ENCODE data around the gene IL22RA1.

The IL22RA1 gene

DNA sequence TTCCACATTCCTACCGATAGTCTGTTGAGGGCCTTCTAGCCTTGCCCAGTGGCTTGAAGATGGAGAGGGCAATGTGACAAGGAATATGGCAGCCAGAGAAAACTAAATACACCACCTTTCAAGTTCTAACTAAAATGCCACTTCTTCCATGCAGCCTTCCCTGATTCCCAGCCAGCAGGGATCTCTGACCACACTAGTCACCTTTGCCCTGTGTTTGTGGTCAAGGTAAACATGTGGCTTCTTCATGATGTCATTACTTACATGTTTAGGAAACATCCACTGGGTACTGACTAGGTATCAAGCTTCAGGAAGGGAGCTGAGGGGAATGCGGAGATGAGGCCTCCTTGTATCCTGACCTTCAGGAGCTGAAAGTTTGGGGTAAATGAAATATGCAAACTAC, 22.6 kb upstream of the IL22RA1 start:
- DNase-seq: no peak

DNA sequence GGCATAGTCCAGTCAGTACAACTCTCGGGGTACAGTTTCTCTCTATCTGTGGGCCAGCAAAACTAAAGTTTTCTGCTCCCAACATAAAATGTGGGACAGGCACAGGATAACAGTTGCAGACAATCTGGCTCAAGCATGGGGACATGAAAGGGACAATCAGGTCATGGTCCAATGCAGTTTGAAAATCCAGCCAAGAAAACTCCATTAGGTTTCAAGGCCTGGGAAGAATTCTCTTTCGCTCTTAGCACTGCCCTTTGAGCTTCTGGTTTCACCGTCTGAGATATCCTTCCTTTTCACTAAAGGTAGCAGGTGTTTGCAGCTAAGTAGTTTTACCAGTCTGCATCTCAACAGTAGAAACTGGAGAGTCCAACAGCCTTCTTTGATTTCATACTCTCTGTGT, 21.1 kb upstream of the IL22RA1 start:
- no peak for DNase-seq

DNA sequence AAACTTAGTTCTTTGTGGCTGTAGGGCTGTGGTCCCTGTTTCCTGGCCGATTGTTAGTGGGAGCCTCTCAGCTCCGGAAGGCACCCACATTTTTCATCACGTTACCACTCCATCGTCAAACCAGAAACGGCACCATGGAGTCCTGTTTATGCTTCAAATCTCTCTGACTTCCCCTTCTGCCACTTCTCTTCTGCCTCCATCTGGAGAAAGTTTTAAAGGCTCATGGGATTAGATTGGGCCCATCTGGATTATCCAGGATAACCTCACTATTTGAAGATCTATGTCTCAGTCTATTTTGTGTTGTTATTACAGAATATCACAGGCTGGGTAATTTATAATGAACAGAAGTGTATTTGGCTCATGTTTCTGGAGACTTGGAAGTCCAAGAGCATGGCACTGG, 19.3 kb upstream of the IL22RA1 start:
- no peak for DNase-seq

DNA sequence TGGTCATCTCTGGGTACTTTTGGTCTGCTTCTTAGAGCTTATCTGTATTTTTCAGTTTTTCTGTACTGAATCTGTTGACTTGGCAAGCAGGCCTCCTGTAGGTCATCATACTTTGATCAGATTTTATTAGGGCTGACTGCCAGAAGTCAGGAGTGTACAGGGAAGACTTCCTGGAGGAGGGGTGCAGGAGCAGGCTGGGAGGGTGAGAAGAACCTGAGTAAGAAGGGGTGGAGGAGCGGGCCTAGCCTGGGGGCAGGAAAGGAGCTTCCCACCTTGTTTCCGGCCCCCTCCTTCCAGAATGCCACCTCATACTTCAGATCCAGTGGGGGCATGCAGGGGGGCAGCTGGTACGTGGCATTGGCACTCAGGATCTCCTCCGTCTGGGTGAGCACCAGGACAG, 18.3 kb upstream of the IL22RA1 start:
- DNase-seq: no peak

DNA sequence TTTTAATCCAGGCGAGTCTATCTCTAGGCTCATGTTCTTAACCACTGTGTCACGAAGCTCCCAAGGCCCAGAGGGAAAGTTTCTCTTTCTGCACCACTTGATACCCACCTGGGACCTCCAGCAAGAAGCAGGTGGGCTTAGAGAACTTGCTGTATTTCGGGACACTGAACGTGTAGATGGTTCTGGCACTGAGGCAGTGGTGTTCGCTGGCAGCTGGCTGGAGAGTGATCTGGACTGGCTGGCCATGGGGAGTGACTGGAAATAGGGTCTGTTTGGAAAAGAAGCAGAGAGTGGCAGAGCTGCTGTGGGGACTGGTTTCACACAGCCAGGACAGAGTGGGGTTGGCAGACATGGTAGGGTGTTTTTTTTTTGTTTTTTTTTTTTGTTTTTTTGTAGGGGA, 16.4 kb upstream of the IL22RA1 start:
- DNase-seq: no peak

DNA sequence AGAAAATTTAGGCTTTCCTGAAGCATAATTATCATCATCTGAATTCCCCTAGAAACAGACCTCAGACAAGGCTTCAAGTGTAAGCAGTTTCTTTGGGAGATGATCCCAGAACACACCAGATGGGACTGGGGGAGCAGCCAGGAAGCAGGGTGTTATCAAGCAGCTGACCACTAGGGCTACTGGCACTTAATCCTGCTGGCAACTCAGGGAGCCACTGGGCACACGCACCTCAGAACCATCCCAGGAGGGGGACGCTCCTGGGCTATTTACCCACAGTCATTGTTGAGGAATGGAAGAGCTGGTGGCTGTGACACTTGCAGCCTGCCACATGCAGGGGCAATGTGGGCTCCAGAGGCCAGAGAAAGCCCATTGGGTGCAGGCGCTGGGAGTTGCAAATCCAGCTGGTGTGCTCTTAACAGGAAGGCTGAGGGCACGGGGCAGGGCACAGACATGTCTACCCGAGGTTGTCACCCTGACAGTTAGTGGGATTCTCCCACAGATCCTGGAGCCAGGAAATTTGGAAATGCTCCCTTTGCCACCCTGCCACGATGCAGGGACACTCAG, 15.1 kb upstream of the IL22RA1 start:
- DNase-seq: no peak

DNA sequence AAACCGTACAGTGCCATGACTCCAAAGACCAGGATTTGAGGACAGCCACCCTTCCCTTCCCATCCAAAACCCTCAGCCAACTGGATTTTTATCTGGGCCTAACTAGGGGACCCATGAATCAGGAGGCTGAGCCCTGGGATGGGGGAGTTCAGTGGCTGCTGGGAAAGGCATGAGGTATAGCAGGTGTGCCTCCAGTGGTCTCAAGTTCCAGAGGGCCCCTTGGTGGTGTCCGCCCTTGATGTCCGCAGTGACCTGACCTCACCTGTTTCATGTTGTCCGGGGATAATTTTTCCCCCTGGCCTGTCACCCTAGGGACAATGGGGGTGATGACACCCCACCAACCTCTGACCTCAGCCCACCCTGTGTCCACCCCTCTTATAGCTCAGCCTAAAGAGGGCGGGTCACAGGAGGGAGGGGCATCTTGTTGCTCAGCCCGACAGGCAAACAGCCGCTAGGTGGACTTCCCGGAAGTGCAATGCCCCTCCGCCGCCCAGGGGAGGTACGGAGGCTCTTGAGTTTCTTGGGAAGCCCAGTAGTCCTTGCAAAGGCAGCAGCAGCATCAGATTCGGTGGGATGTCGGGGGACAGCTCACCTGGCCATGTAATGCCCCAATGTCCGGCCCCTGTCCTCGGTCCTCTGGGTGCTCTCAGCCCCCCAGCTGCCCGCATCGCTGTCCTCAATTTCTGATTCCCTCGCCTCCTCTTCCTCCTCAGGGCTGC, 13.8 kb upstream of the IL22RA1 start:
- DNase-seq: no peak

DNA sequence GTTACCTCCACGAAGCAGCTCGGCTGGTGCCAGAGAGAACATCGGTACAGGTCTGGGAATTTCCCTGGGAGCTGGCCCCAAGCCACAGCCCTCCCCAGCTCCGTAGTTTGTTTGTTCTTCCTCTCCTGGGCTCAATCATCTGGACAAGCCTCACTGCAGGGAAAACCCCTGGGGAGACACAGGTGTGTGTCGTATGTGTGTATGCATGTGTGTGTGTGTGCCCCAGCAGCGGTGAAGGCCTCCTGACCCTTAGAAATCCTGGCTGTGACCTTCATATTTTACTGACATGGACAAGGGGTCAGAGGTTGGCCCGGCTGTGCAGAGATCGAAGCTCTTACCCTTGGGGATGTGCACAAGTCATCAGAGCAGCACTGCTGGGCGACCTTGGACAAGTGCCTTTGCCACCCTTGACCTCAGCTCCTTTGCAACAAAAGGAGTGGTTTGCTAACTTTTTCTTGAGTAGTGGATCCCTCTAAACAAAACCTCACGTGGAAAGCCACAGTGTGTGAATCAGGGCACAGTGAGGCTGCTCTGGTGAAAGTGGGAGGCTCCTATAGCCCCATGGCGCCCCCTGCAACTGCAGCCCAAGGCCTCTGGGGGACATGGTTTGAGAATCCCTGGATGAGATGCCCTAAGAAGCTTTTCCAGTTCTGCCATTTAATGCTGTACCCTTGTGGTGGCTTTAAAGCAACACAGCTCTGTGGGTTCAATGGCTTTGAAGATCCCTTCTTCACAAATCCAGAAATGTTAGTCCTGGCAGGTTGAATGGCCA, 12.3 kb upstream of the IL22RA1 start:
- no peak for DNase-seq

DNA sequence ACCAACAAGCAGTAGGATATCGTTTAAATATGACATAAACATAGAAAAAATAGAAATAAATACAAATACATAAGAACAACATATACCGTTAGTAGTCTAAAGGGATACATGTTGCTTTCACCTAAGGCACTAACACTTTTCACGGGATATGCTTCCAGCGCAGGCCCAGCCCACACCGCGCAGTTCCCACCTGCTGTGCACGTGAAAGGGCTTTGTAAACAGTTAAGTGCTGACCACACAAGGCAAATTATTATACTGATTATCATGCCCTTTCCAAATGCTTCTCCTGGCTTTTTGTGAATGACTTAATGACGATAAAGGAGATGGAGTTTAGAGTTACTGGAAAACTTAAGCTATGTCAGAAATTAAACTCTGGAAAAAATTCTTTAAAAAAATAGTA, 11.3 kb upstream of the IL22RA1 start:
- DNase-seq: no peak

DNA sequence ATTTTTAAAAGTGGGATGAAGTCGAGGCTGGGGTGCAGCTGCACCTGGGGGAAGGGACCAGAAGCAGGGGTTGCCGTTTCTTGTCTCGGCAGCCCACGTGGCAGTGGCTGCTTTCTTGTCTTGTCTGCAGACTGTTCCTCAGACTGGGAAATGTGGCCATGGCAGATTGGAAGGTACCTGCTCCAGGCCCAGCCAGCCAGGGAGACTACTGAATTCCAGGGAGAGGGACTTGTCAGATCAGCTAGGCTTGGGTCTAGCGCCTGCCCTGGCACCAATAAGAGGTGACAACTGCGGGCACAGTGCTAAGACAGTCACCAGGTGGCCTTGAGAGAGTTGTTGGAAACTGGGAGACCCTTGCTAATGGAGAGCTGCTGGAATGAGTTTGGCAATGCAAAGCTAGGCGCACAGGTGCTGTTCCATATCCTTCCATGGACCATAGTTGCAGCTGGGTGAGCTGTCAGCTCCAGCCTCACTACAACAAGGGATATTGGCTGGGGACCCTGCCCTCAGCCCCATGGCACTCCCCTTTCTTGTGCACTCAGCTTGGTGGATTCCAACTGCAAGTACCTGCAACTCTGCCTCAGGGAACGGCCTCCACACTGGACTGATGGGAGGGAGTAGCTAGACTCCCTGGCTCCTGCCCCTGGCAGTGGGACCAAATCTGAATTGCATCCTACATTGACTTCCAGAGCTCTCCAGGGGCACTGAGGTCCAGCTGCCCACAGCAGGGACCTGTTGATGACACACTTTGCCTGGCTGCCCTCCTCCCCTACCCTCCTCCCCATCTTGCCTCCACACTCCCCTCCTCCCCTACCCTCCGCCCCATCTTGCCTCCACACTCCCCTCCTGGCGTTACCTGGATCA, 9.9 kb upstream of the IL22RA1 start:
- no peak for DNase-seq

DNA sequence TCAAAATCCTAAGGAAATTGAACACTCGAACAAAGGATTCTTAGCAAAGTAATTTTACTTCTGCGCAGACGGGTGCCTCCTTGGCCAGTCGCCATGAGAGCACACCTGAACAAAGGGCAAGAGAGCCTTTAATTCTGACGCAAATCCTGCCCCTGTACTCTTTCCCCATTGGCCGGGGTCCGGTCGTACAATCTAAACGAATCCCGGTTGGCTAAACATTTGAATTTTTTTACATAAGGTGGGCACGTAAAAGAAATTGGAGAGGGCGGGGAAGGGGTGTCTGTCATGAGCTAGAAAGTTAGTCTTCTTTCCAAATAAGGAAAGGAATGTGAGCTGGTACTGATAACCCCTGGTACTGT, 8.2 kb upstream of the IL22RA1 start:
- DNase-seq: no peak

DNA sequence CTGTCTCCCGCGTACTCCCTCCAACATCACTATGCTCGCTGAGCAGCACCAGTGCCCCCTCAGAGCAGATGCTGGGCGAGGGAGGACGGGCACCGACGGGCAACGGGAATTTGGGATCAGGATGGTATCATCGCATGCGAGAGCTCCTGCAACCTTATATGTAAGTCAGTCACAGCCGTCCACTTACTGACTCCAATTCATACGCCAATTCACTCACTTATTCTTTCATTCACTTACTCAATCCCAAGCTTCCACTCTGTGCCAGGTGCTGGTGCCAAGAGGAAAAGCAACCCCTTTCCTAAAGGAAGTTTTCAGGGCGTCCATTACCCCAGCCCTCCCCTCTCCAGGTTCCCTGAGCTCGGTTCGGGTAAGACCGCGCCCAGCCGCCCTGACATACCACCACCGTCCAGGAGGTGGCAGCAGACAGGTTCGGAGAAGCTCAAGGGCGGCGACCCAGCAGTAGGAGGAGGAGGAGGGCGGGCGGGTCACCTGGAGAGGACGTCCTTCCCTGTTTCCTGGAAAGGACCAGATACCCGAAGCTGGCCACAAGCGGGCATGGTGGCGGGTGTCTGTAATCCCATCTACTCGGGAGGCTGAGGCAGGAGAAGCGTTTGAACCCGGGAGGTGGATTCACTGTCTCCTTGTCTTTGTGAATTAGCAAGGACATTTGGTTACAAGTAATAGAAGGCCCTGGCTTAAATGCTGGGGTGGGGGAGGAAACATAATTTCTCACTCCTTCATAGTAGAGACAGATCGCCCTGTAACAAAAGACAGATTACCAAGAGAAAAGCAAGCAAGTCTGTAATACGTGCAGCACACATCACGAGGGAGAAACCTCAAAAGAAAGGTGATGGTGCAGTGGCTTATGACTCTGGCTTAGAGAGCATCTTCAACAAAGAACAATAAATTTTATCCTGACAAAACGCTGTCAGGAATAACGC, 7.6 kb upstream of the IL22RA1 start:
- peak; percentile 67 for DNase-seq

DNA sequence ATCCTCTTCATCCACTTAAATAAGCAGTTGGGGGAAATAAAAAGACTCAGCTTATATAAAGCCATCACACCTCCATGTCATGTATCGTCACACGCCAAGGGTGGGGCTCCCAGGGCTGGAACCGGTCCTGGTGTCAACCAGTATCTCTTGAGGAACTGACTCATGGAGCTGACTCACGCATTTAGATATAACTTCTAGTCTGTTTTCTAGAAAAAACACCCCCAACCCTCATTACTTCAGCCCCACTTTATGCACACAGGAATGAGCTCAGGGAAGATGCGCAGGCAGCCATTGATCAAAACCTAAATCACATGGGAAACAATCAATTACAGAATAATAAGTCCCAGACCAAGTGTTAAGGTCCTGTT, 6.9 kb upstream of the IL22RA1 start:
- peak; percentile 78 for DNase-seq

DNA sequence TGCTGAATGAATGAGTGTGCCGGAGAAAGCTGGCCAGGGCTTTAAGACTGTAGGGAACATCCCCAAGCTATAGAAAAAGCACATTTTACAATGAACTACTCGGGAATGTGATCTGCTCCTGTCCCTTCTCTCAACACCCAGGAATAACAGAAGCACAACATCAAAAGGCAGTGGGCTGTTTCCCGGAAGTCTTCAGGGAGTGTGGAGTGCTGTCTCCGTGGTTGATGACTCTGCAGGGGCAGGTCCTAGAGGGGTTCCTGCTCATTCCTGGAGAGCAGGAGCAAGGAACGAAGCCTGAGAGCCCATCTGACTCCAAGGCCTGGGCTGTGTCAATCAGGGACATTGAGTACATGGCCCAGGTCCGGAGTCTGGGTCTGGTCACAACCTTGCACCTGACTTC, 4.9 kb upstream of the IL22RA1 start:
- DNase-seq: no peak

DNA sequence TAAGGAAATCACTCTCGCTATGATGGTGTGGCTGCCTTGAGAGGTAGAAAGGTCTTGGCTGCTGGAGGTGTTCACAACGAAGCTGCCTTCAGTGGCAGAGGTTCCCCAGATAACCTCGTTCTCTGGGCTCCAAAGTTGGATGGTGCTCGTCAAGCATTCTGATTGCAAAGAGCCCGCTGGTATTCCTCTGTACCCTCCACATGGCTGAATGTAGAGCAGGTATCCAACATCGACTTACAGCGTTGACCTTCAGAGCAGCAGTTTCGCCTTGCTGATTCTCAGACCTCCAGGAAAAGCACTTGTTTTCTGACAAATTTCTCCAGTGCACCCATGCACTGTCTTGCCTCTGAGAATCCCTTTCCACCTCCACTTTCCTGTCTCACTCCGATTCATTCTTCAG, 4.3 kb upstream of the IL22RA1 start:
- no peak for DNase-seq

DNA sequence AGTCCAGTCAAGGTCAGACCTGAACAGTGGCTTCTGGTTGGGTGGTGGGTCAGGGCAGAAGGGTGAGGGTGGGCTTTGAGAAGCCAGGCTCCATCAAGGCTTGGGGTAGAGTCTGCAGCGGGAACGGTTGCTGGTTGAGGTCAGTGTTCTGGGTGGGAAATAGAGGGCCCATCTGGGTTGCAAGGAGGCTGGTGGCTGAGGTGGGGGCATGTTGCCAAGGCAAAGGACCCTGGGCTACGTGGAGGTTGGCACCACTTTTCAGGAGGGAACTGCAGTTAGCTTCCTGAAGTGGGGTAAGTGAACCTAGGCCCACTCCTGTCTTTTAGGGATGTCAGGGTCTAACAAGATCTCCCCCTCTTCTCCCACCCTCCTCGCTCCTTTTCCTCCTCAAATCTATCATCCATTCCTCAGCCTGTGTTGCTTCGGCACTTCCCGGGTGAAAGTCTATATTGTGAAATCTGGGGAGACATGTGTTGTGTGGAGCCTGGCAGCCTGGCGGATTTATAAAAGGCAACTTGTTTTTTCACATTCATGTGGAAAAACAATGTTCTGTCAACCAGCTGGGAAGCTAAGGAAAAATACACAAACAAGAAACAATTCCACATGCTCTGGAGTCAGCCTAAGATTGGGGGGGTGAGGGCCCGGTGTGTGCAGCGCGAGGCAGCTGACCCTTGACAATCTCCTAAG, 1.5 kb downstream of the IL22RA1 start:
- DNase-seq: no peak

DNA sequence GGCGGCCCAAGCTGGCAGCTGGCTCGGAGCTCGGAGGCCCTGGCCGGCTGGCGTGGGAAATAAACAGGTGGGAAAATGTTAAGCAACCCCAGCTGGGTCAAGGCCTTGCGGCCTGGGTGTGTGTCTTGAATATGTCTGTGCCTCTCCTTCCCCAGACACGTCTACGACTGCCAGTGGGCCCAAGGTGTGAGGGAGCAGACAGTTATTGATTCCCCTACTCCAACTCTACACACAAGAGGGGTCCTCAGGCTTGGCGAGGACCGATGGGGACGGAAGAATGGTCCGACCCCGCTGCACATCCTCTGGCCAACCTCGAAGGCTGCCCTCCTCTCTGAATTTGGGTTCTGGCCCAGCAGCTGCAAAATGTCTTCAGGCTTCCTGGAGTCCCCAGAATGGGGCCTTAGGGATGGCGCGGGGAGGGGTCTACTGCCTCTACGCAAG, 2.2 kb downstream of the IL22RA1 start:
- no peak for DNase-seq

DNA sequence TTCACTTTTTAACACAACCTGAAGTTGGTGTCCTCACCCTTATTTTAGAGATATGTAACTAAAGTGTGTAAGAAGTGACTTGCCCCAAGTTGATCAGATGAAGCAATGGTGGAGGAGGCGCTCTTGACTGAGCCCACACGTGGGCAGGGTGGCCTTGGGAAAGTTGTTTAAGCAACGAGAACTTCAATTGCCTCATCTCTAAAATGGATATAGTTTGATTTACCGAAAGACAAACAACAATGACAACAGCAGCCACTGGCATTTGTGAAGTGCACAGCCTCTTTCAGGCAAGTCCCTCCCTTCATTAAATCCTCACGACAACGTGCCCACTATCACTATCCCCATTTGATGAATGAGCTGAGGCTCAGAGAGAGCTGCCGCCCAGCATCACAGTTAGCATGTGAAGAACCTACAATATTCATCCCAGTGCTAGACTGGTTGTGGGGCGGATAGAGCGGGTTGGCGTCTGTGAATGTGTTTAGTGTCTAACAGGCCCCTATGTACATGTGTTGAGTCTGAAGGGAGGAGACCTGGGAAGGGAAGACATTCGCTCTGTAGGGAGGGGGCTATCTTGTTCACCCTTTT, 3.0 kb downstream of the IL22RA1 start:
- no peak for DNase-seq

DNA sequence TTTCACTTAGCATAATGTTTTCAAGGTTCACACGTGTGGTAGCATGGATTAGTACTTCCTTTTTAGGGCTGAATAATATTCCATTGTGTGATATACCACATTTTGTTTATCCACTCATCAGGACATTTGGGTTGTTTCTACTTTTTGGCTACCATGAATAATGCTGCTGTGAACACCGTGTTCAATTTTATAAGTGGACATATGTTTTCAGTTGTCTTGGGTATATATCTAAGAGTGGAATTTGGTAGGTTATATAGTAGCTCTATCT, 3.8 kb downstream of the IL22RA1 start:
- no peak for DNase-seq

DNA sequence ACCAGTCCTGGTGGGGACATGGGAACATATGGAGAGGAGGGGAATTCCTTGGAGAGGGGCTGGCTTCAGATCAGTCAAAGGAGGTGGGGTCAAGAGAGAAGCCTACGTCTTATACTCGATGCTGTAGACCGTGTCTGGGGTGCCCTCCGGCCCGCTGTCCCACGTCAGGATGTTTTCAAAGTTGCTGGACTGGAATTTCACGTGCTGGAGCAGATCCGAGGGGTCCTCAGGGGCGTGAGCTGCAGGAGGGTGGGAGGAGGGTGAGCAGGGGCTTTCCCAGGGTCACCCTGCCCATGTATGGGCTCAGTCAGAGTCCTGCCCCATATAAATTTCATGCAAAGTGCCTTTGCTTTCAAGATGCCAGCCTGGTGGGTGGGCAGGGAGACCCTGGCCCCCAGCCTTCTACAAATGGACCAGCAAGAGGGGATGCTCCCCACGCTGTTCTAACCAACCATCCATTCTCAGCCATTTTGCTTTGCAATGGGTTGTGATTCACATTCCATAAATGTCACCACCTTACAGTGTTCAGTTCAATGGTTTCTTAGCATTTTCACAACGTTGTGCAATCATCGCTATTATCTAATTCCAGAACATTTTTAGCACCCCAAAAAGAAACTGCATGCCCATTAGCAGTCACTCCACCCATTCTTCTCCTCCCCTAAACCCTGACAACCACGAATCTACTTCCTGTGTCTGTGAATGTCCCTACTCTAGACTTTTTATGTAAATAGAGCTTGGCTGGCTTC, 4.3 kb downstream of the IL22RA1 start:
- no peak for DNase-seq

Data from fibroblast of skin of right biceps (primary cell).